LNCaP clone FGC (cell line): ENCODE data around the gene NFKB1.

Experiments
- DNase-seq: peaks from one replicate; pipeline ENCODE4 v3.0.0-alpha.2; 2011; ENCODE audit warnings: low read depth
- H3K4me3 ChIP-seq: 2 replicates; pipeline ENCODE4 v1.5.1; 2011; ENCODE audit warnings: mild to moderate bottlenecking, low read depth, low read length, control low read depth
- TF ChIP-seq, protein P1 (sequence below): IDR thresholded peaks from 2 replicates; pipeline ENCODE4 v1.5.1; 2012; ENCODE audit warnings: mild to moderate bottlenecking; ENCODE audit not compliant: control insufficient read depth, insufficient read depth; ENCODE audit errors: extremely low read depth

The NFKB1 gene

DNA sequence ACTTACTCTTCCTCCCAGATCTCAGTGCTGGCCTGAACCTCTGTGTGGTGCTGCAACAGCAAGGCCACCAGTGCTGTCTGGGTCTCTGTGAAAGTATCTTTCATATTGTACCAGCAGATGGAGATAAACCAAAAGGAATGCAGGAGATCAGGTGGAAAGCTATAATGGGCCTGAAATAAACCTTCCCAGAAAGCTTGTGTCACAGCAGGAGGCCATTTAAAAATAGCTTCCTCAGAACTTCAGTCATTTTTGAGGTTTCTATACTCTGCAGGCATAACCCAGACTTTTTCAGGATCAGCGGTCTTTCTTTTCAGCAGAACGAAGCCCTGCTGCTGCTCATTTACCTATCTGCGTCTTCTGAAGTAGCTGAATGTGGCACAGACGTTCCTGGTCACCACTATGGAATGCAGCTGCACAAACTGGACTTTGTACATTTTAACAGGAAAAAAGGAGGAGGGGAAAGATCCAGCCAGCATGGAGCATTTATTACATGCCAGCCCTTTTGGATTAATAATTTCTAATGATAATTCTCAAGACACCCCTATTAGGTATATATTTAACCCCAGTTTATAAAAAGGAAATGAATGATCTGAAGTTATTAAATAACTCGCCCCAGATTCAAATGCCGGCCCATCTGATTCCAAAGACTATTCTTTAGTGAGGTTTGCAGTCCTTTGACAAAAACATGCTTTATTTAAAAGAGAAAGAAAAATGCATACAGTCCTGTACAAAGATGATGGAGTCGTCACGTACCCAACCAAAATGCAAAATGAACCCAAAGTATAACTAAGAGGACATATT is 119.7 kb downstream of the NFKB1 start:
- DNase-seq: peak; percentile 55
- no peak overlapping the region for H3K4me3 ChIP-seq
- TF ChIP-seq, protein P1, sequence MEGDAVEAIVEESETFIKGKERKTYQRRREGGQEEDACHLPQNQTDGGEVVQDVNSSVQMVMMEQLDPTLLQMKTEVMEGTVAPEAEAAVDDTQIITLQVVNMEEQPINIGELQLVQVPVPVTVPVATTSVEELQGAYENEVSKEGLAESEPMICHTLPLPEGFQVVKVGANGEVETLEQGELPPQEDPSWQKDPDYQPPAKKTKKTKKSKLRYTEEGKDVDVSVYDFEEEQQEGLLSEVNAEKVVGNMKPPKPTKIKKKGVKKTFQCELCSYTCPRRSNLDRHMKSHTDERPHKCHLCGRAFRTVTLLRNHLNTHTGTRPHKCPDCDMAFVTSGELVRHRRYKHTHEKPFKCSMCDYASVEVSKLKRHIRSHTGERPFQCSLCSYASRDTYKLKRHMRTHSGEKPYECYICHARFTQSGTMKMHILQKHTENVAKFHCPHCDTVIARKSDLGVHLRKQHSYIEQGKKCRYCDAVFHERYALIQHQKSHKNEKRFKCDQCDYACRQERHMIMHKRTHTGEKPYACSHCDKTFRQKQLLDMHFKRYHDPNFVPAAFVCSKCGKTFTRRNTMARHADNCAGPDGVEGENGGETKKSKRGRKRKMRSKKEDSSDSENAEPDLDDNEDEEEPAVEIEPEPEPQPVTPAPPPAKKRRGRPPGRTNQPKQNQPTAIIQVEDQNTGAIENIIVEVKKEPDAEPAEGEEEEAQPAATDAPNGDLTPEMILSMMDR: peak; percentile 74

DNA sequence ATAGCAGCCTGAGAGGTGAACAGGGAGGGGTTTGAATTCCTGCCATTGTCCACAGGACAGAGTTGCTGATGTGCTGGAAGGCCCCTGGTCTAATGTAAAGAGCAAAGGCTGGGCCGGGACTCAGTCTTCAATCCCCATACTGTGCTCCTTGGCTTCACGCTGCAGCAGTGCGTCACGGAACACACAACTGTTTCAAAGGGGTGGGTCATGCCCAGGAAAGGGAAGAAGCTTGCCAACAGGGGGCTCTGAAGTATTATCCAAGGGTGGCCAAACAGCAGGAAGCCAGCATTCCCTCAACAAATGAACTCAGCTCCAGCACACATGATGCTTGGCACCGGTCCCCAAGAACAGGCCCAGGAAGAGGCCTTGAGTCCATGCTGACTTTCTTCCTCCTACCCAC is 122.5 kb downstream of the NFKB1 start:
- TF ChIP-seq, protein P1: no peak
- no peak overlapping the region for H3K4me3 ChIP-seq
- DNase-seq: no peak

DNA sequence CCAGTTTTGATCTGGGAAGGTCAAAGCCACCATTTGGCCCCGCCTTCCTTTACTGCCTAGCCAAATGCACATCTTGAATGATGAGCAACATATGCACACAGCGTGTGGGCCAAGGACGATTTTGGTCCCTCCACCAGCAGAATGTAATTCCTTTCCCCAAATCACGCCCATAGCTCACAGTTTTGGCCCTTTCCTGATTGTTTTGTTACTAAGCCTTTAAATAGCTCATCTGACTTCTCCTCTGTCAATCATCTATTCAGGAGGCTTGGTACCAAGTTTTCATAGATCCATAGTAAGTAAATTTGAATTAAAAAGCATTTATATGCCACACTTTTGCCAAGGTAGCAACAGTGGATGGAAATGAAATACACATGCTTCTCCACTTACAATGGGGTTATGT is 123.3 kb downstream of the NFKB1 start:
- H3K4me3 ChIP-seq: no peak overlapping the region
- no peak for DNase-seq
- TF ChIP-seq, protein P1: no peak

DNA sequence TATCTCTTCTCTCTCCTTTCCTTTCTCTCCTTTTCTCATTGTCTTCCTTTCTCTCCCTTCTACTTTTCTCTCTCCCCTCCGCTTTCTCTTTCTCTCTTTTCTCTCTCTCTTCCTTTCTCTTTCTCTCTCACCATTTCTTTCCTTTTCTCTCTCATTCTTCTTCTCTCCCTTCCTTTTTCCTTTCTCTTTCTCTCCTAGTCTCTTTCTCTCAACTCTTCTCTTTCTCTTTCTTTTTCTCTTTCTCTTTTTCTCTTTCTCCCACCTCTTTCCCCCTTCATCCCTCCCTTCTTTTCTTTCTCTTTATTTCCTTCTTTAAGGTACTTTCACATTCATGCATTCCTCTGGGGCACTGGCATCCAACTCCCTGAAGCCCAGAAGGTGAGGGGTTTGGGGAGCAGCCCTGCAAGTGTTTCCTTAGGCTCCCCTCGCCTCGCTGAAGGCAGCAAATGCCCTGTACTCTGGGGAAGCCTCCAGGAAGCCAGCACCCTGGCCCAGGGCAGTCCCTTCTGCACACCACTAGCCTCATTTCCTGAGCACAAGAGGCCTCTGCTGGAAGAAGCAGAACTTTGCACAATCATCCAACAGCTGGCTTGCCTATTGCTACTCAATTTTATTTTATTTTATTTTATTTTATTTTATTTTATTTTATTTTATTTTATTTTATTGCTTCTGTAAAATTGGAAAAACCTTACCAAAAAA is 124.2 kb downstream of the NFKB1 start:
- H3K4me3 ChIP-seq: no peak overlapping the region
- DNase-seq: no peak
- TF ChIP-seq, protein P1: peak; percentile 61

DNA sequence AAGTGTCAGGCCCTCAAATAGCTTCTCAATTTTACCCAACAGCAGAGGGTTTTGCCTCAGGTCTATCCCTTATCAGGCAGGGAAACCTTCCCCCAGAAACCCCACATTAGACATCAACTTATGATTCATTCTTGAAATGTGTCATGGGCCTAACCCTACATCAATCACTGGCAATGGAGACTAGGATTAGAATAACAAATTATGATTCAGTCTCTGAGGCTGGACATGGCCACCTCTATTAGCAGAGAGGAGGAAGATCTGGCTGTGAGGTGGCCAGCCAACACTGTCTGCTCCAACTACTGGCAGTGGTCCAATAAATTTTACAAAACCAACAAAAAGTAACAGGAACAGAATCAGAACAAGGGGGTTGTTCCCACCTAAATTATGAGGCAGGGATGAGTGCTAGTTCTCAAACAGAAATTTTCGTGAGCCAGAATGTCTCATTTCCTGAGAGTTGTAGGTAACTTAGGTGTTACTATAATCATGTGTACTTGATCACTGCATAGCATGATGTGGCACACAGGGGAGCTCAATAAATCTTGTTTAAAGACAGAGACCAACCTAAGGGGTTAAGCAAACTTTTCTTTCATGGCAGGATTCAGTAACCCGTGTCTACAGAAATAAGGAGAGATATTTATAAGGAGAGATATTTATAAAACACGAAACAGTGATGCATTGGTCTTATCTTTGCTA is 126.8 kb downstream of the NFKB1 start:
- TF ChIP-seq, protein P1: no peak
- H3K4me3 ChIP-seq: no peak overlapping the region
- no peak for DNase-seq

DNA sequence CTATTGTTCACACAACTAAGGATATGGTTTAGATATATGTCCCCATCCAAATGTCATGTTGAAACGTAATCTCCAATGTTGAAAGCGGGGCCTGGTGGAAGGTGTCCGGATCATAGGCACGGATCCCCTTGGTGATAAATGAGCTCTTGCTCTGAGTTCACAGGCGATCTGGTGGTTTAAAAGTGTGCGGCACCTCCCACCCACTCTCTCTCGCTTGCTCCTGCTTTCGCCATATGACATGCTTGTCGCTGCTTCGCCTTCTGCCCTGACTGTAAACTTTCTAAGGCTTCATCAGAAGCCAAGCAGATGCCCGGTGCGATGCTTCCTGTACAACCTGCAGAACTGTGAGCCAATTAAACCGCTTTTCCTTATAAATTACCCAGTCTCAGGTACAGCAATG is 128.5 kb downstream of the NFKB1 start:
- no peak overlapping the region for H3K4me3 ChIP-seq
- no peak for DNase-seq
- TF ChIP-seq, protein P1: no peak
